ENCODE results near the gene CENPP.

Gene CENPP

GRCh38 chr9:92480291-92480771, 154.6 kb downstream of the CENPP start:
- no peak for DNase-seq (ENCODE audit: low read depth in 2 of 2)

- no peak for DNase-seq (ENCODE audit: low read depth in 2 of 2)
These were observed 155.4 kb downstream of the CENPP start for GRCh38 chr9:92480986-92481633.

GRCh38 chr9:92482329-92482728, 156.6 kb downstream of the CENPP start, which contains the start of gene ASPN:
ASPN (minus strand) TSS chr9:92482506.
- DNase-seq (ENCODE audit: low read depth in 2 of 2): no peak

- no peak for DNase-seq (ENCODE audit: low read depth in 2 of 2)
These were observed 157.1 kb downstream of the CENPP start for GRCh38 chr9:92482805-92483204.

- DNase-seq (ENCODE audit: low read depth in 2 of 2): no peak
These were observed 158.1 kb downstream of the CENPP start for GRCh38 chr9:92483627-92484545.

GRCh38 chr9:92484563-92484962, 158.8 kb downstream of the CENPP start:
- DNase-seq (ENCODE audit: low read depth in 2 of 2): no peak

- no peak for DNase-seq (ENCODE audit: low read depth in 2 of 2)
These were observed 160.6 kb downstream of the CENPP start for GRCh38 chr9:92486371-92486770.

- DNase-seq (ENCODE audit: low read depth in 2 of 2): no peak
These were observed 163.2 kb downstream of the CENPP start for GRCh38 chr9:92488681-92489550.

- DNase-seq (ENCODE audit: low read depth in 2 of 2): no peak
These were observed 167.1 kb downstream of the CENPP start for GRCh38 chr9:92492781-92493401.

- DNase-seq (ENCODE audit: low read depth in 2 of 2): no peak
These were observed 168.1 kb downstream of the CENPP start for GRCh38 chr9:92493749-92494387.

GRCh38 chr9:92494856-92495255, 169.1 kb downstream of the CENPP start:
- DNase-seq (ENCODE audit: low read depth in 2 of 2): no peak

- DNase-seq (ENCODE audit: low read depth in 2 of 2): no peak
These were observed 170.8 kb downstream of the CENPP start for GRCh38 chr9:92496396-92497176.

GRCh38 chr9:92499701-92500100, 173.9 kb downstream of the CENPP start:
- DNase-seq (ENCODE audit: low read depth in 2 of 2): no peak

- no peak for DNase-seq (ENCODE audit: low read depth in 2 of 2)
These were observed 175.0 kb downstream of the CENPP start for GRCh38 chr9:92500725-92501124.

GRCh38 chr9:92501671-92502393, 176.1 kb downstream of the CENPP start:
- no peak for DNase-seq (ENCODE audit: low read depth in 2 of 2)

- DNase-seq (ENCODE audit: low read depth in 2 of 2): no peak
These were observed 177.4 kb downstream of the CENPP start for GRCh38 chr9:92503156-92503555.

GRCh38 chr9:92504881-92505280, 179.1 kb downstream of the CENPP start:
- DNase-seq (ENCODE audit: low read depth in 2 of 2): no peak

- DNase-seq (ENCODE audit: low read depth in 2 of 2): no peak
These were observed 180.6 kb downstream of the CENPP start for GRCh38 chr9:92506184-92506857.

- no peak for DNase-seq (ENCODE audit: low read depth in 2 of 2)
These were observed 181.3 kb downstream of the CENPP start for GRCh38 chr9:92507005-92507404.
